H1 (cell line): ENCODE data around the gene ERCC3. TPM values are rescaled to one million over a fixed set of nuclear protein-coding genes. Genes with fewer than 3 reads are reported as not detected.

Source experiments
- CTCF ChIA-PET: fragments of 300-600 bp; sonication (Branson Sonifier 250); formaldehyde crosslinking; loops from one replicate; lab custom pipeline; 2021; ENCODE audit not compliant: partially characterized antibody; lab: Charles Lee
- POLR2A ChIA-PET: fragments of 300-600 bp; sonication (Branson Sonifier 250); formaldehyde crosslinking; loops from one replicate; lab custom pipeline; 2021; ENCODE audit warnings: inconsistent platforms; ENCODE audit not compliant: partially characterized antibody; lab: Charles Lee
- DNase-seq, 2 experiments: peaks; one replicate each; pipeline versions ENCODE4 v3.0.0 to v3.0.0-alpha.2; 2010 to 2022; ENCODE audit warnings: low spot score in 2 of 2, low read depth in 1 of 2, mixed read lengths in 1 of 2
- FAIRE-seq: peaks from 2 replicates; lab custom pipeline; 2011; peaks lifted over from hg19 to GRCh38; lab: Jason Lieb, UNC
- H2AFZ ChIP-seq: 2 replicates; pipeline ENCODE4 v1.8.1; 2012; ENCODE audit warnings: low read length, inconsistent platforms
- H2AK5ac ChIP-seq: 2 replicates; pipeline ENCODE4 v1.6.1; 2013; ENCODE audit warnings: low read depth, low read length
- H2BK120ac ChIP-seq: replicated peaks from 2 replicates; pipeline ENCODE3; 2013; ENCODE audit warnings: low read depth, low read length, inconsistent platforms
- H2BK12ac ChIP-seq: 2 replicates; pipeline ENCODE4 v1.6.1; 2013; ENCODE audit warnings: low read depth, low read length
- H2BK15ac ChIP-seq: 2 replicates; pipeline ENCODE4 v1.6.1; 2013; ENCODE audit warnings: low read length
- H2BK20ac ChIP-seq: 2 replicates; pipeline ENCODE4 v1.6.1; 2013; ENCODE audit warnings: low read length
- H2BK5ac ChIP-seq: 2 replicates; pipeline ENCODE4 v1.6.1; 2013; ENCODE audit warnings: low read depth, low read length
- H3K14ac ChIP-seq: 2 replicates; pipeline ENCODE4 v1.6.1; 2013; ENCODE audit warnings: inconsistent platforms; ENCODE audit not compliant: insufficient read length
- H3K18ac ChIP-seq: 2 replicates; pipeline ENCODE4 v1.6.1; 2013; ENCODE audit warnings: low read length; ENCODE audit errors: extremely low read depth
- H3K23ac ChIP-seq: 2 replicates; pipeline ENCODE4 v1.6.1; 2013; ENCODE audit warnings: inconsistent platforms; ENCODE audit not compliant: insufficient read length
- H3K23me2 ChIP-seq: 2 replicates; pipeline ENCODE4 v1.6.1; 2013; ENCODE audit warnings: low read depth, low read length
- H3K27ac ChIP-seq: 2 replicates; pipeline ENCODE4 v1.6.1; 2011; ENCODE audit warnings: low read depth, low read length, inconsistent platforms
- H3K27me3 ChIP-seq, 4 experiments: replicated peaks in 1 of 4; 1 replicate in 1 of 4; 2 replicates in 3 of 4; pipeline versions ENCODE4 v1.6.1 to v1.8.1; 2011 to 2013; ENCODE audit warnings: low read length in 3 of 4, mild to moderate bottlenecking in 3 of 4, inconsistent platforms in 2 of 4, mixed read lengths in 2 of 4, moderate library complexity in 1 of 4; ENCODE audit not compliant: control insufficient read depth in 3 of 4, insufficient read depth in 3 of 4; ENCODE audit errors: extremely low read depth in 1 of 4
- H3K36me3 ChIP-seq, 4 experiments: 2 replicates each; pipeline versions ENCODE4 v1.6.1 to v1.8.1; 2011 to 2013; ENCODE audit warnings: mild to moderate bottlenecking in 4 of 4, low read length in 3 of 4, moderate library complexity in 2 of 4, control low read depth in 1 of 4, inconsistent platforms in 1 of 4; ENCODE audit not compliant: insufficient read depth in 4 of 4, control insufficient read depth in 2 of 4
- H3K4ac ChIP-seq: replicated peaks from 2 replicates; pipeline ENCODE3; 2013; ENCODE audit warnings: low read length, low read depth, mixed read lengths, inconsistent platforms; ENCODE audit not compliant: insufficient read length
- H3K4me1 ChIP-seq, 4 experiments: replicated peaks in 1 of 4; 1 replicate in 1 of 4; 2 replicates in 3 of 4; pipeline versions ENCODE4 v1.6.1 to v1.8.1; 2011 to 2013; ENCODE audit warnings: low read length in 3 of 4, inconsistent platforms in 2 of 4, mixed read lengths in 1 of 4; ENCODE audit not compliant: insufficient read depth in 4 of 4, control insufficient read depth in 3 of 4
- H3K4me2 ChIP-seq, 2 experiments: 2 replicates each; pipeline versions ENCODE4 v1.6.1 to v1.8.1; 2011 to 2013; ENCODE audit warnings: low read depth in 2 of 2, low read length in 2 of 2, control low read depth in 1 of 2, inconsistent platforms in 1 of 2, mild to moderate bottlenecking in 1 of 2; ENCODE audit not compliant: insufficient read depth in 1 of 2
- H3K4me3 ChIP-seq, 4 experiments: fragments of 200-600, 300-600 bp in 1 of 4; sonication (generic), shearing (Covaris generic), sonication (Bioruptor Twin) in 1 of 4; 2 replicates each; pipeline versions ENCODE4 v1.5.1 to v1.8.1; 2011 to 2016; ENCODE audit warnings: low read length in 4 of 4, low read depth in 3 of 4, control low read depth in 2 of 4, inconsistent platforms in 2 of 4, mild to moderate bottlenecking in 2 of 4, mixed read lengths in 1 of 4, moderate library complexity in 1 of 4; ENCODE audit not compliant: insufficient read depth in 2 of 4; ENCODE audit errors: extremely low read depth in 1 of 4
- H3K56ac ChIP-seq: replicated peaks from 2 replicates; pipeline ENCODE3; 2013; ENCODE audit warnings: low read depth, mild to moderate bottlenecking, mixed read lengths, low read length, inconsistent platforms; ENCODE audit not compliant: insufficient read length
- H3K79me1 ChIP-seq: 2 replicates; pipeline ENCODE4 v1.6.1; 2013; ENCODE audit warnings: low read depth, low read length, control low read depth
- H3K79me2 ChIP-seq, 2 experiments: 2 replicates each; pipeline versions ENCODE4 v1.6.1 to v1.8.1; 2012 to 2013; ENCODE audit warnings: low read length in 2 of 2, mild to moderate bottlenecking in 2 of 2, inconsistent platforms in 1 of 2; ENCODE audit not compliant: insufficient read depth in 2 of 2, control insufficient read depth in 1 of 2
- H3K9ac ChIP-seq, 4 experiments: replicated peaks in 1 of 4; 1 replicate in 1 of 4; 2 replicates in 3 of 4; pipeline versions ENCODE4 v1.6.1 to v1.8.1; 2011 to 2013; ENCODE audit warnings: low read depth in 3 of 4, low read length in 3 of 4, control low read depth in 2 of 4, mild to moderate bottlenecking in 2 of 4, moderate library complexity in 2 of 4, inconsistent platforms in 1 of 4; ENCODE audit errors: extremely low read depth in 1 of 4
- H3K9me3 ChIP-seq, 2 experiments: 2 replicates each; pipeline versions ENCODE4 v1.6.1 to v1.8.1; 2012 to 2013; ENCODE audit warnings: mild to moderate bottlenecking in 2 of 2, moderate library complexity in 2 of 2, control low read depth in 1 of 2, inconsistent platforms in 1 of 2, low read depth in 1 of 2, low read length in 1 of 2, mixed read lengths in 1 of 2; ENCODE audit not compliant: insufficient read depth in 2 of 2
- H4K20me1 ChIP-seq, 2 experiments: replicated peaks in 1 of 2; 2 replicates each; pipeline versions ENCODE3 to v1.8.1; 2011 to 2013; ENCODE audit warnings: inconsistent platforms in 2 of 2, low read length in 2 of 2, mild to moderate bottlenecking in 1 of 2; ENCODE audit not compliant: insufficient read depth in 2 of 2, control insufficient read depth in 1 of 2
- H4K5ac ChIP-seq: 2 replicates; pipeline ENCODE4 v1.6.1; 2013; ENCODE audit warnings: low read length, low read depth, mixed read lengths, inconsistent platforms; ENCODE audit not compliant: insufficient read length
- H4K8ac ChIP-seq: 2 replicates; pipeline ENCODE4 v1.8.0; 2013; ENCODE audit warnings: mild to moderate bottlenecking, moderate library complexity, low read length, inconsistent platforms; ENCODE audit not compliant: insufficient read depth; ENCODE audit errors: extremely low read depth
- H4K91ac ChIP-seq: replicated peaks from 2 replicates; pipeline ENCODE3; 2013; ENCODE audit warnings: low read length, mixed read lengths, inconsistent platforms; ENCODE audit not compliant: insufficient read length
- GABPA ChIP-seq: IDR thresholded peaks from 2 replicates; pipeline ENCODE4 v1.6.1; 2011; ENCODE audit warnings: mild to moderate bottlenecking, low read length, moderate library complexity, borderline replicate concordance; ENCODE audit not compliant: insufficient read depth
- HDAC2 ChIP-seq, 2 experiments: fragments of 300-600 bp in 1 of 2; sonication (generic) in 1 of 2; IDR thresholded peaks; 2 replicates each; pipeline ENCODE4 v1.6.1; 2011 to 2012; ENCODE audit warnings: low read depth in 2 of 2, low read length in 2 of 2, mild to moderate bottlenecking in 2 of 2, moderate library complexity in 2 of 2, borderline replicate concordance in 1 of 2, inconsistent platforms in 1 of 2
- HDAC6 ChIP-seq: IDR thresholded peaks from one replicate; pipeline ENCODE4 v1.7.1; 2012; ENCODE audit warnings: low read depth, mild to moderate bottlenecking, inconsistent platforms, low read length, moderate library complexity
- PHF8 ChIP-seq: fragments of 200-600 bp; sonication (generic); conservative IDR thresholded peaks from 2 replicates; pipeline ENCODE4 v1.7.1; 2012; ENCODE audit warnings: low read depth, mild to moderate bottlenecking, inconsistent platforms, low read length, moderate library complexity
- POLR2AphosphoS5 ChIP-seq: IDR thresholded peaks from 2 replicates; pipeline ENCODE4 v1.6.1; 2011; ENCODE audit warnings: low read depth, low read length
- POU5F1 ChIP-seq: IDR thresholded peaks from 2 replicates; pipeline ENCODE4 v1.6.1; 2011; ENCODE audit warnings: low read depth, mild to moderate bottlenecking, low read length, moderate library complexity
- SIRT6 ChIP-seq: IDR thresholded peaks from one replicate; pipeline ENCODE4 v1.7.1; 2012; ENCODE audit warnings: low read length, inconsistent platforms
- WGBS, 2 experiments: shearing (Covaris generic) in 1 of 2; methylation state at CpG; one replicate each; pipeline versions ENCODE4 v1.1.6 to v1.1.7; 2013 to 2015; ENCODE audit warnings: low lambda C conversion rate in 2 of 2, mixed read lengths in 2 of 2, inconsistent platforms in 1 of 2, low coverage in 1 of 2, missing lambda C conversion rate in 1 of 2; ENCODE audit not compliant: insufficient replicate concordance in 2 of 2, insufficient coverage in 1 of 2, insufficient read length in 1 of 2; ENCODE audit errors: extremely low coverage in 1 of 2, missing lambda C conversion rate in 1 of 2; 5-methylcytosine and 5-hydroxymethylcytosine counted together
- polyA plus RNA-seq, 7 experiments: library from polyadenylated mRNA; depleted of rRNA in 3 of 7; stranded (reverse) in 5 of 7; unstranded in 2 of 7; fragments of >200 nt in 5 of 7; fragments of 200-250 nt in 2 of 7; gene quantifications; 1 replicate in 5 of 7; 2 replicates in 1 of 7; 4 replicates in 1 of 7; pipeline versions ENCODE4 v1.2.1 to v1.2.3, GENCODE V29; 2011 to 2013; ENCODE audit warnings: missing spikeins in 2 of 7, mixed read lengths in 2 of 7
- total RNA-seq: library from RNA; stranded (reverse); fragmentation: NEBNext Ultra II Directional; extraction: Animal tissue kit (Norgen Biotek cat#: 25700); gene quantifications from 2 replicates; pipeline ENCODE4 v1.2.1, GENCODE V29; 2021

ERCC3 gene
- total and polyA plus RNA-seq, 2 of the 8 experiments (the other 6 are each of a cell fraction or from before 2014, with no cell fraction given), result 41.8 to 48.9 TPM

GRCh38 chr2:127278959-127279358 is 15.0 kb downstream of the ERCC3 start:
- Histone ChIP-seq H3K23ac (no peak overlapping the region), H3K4me3 (no peak overlapping the region), H2BK15ac (no peak overlapping the region), H2BK20ac (no peak overlapping the region), H3K14ac (no peak overlapping the region), H2AK5ac (no peak overlapping the region), H3K79me1 (peaks cover 3% of the 10 kb centered on the region; the same call in 1 of the 2 replicates), H3K4me2 (no peak overlapping the region), H3K9ac (no peak overlapping the region)
- WGBS, 2 experiments, result 93% methylated on average over 3 of the region's 3 CpGs; no CpG with 5 or more reads in 1 of the 2 experiments
- POLR2A ChIA-PET, result no interaction called here
- no peak for FAIRE-seq
- DNase-seq, result no peak
- TF ChIP-seq GABPA (no peak), HDAC2 (IDR thresholded peaks at IDR 0.05; ENCODE audit: borderline replicate concordance in 1 of 2, low read depth in 2 of 2, low read length in 2 of 2) (no peak), POLR2AphosphoS5 (no peak), HDAC6 (no peak), PHF8 (no peak), POU5F1 (no peak), SIRT6 (no peak)
- TF ChIP-seq, all 59 proteins: peak for 0
- H2BK5ac ChIP-seq, result no peak overlapping the region
- no peaks in the 10 kb centered on the region for H3K4me1 ChIP-seq
- H3K27ac ChIP-seq, result no peak overlapping the region
- H3K18ac ChIP-seq, result no peak overlapping the region
- no peak overlapping the region for H4K91ac ChIP-seq
- no peak overlapping the region for H4K8ac ChIP-seq
- H2BK12ac ChIP-seq, result no peak overlapping the region
- CTCF ChIA-PET, result interaction anchor here (0.7 to 1.8 kb wide), 4 partner anchors 15 to 200 kb away, joined by 3 to 5 read pairs (median 4); partner anchors contain the start of gene ERCC3
- H3K27me3 ChIP-seq, result no peaks in the 10 kb centered on the region
- peaks cover 0 to 21% of the 10 kb centered on the region in 2 experiments; a peak in 2 of 4 replicates for H3K79me2 ChIP-seq
- no peak overlapping the region for H2BK120ac ChIP-seq
- no peak overlapping the region for H4K5ac ChIP-seq
- H3K23me2 ChIP-seq, result no peaks in the 10 kb centered on the region
- no peak overlapping the region for H3K56ac ChIP-seq
- H3K36me3 ChIP-seq, result peaks cover 34 to 81% (median 58%) of the 10 kb centered on the region in 4 experiments
- H2AFZ ChIP-seq, result no peak overlapping the region
- H3K9me3 ChIP-seq, result peaks cover 6 to 9% of the 10 kb centered on the region in 2 experiments; a peak in 2 of 4 replicates
- H3K4ac ChIP-seq, result no peak overlapping the region
- peaks cover 8 to 15% of the 10 kb centered on the region in 2 experiments for H4K20me1 ChIP-seq
